Activated naive CD4-positive, alpha-beta T cell treated with anti-CD3 and anti-CD28 coated beads for 36 hours (primary cell): ENCODE measurements around the gene ZNF430. TPM values are rescaled to one million over a fixed set of nuclear protein-coding genes. Genes with fewer than 3 reads are reported as not detected.

Experiments
- total RNA-seq, 2 experiments: library from RNA; stranded (reverse); gene quantifications; one replicate each; pipeline ENCODE4 v1.2.3, GENCODE V29; 2021

ZNF430 gene
- total RNA-seq, 2 experiments from 2014 or later: 18.2 to 19.5 TPM

Other genes starting within 250 kb of the ZNF430 start
- 1 to 10 TPM; 3.9 to 4.9 TPM for gene ZNF66, start 244.4 kb upstream of the ZNF430 start, total RNA-seq
- 10 to 100 TPM; 12.8 to 15.1 TPM for gene ZNF85, start 97.4 kb upstream of the ZNF430 start, total RNA-seq
- 10 to 100 TPM; 21.1 to 23.1 TPM for gene ZNF714, start 61.5 kb downstream of the ZNF430 start, total RNA-seq
- gene ZNF431, start 121.4 kb downstream of the ZNF430 start, total RNA-seq: 10 to 100 TPM; 13.2 to 16.4 TPM